NCI-H2029 (cell line): ENCODE data around the gene CRTC2.

Source experiments
- DNase-seq: peaks from one replicate; lab custom pipeline; 2025; lab: John Stamatoyannopoulos, UW

Gene CRTC2

GRCh38 chr1:153976819-153977249 is 18.4 kb upstream of the CRTC2 start:
- no peak for DNase-seq

DNA sequence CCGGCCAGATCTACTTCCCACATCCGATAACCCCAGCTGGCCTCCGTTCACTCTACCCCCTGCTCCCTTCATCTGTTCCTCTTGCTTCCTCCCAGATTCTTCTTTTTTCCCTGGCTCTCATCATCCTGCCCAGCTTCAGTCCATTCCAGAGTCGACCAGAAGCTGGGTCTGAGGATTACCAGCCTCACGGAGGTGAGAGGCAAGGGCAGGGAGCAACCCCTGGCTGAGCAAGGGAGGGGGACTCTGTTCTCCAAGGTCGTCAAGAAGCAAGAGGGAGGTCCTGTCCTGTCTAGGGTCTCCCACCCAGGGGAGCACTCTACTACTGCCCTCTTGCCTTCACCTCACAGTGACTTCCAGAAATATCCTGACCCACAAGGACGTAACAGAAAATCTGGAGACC is 15.1 kb upstream of the CRTC2 start:
- no peak for DNase-seq

GRCh38 chr1:153973071-153973470 is 14.7 kb upstream of the CRTC2 start:
- no peak for DNase-seq

DNA sequence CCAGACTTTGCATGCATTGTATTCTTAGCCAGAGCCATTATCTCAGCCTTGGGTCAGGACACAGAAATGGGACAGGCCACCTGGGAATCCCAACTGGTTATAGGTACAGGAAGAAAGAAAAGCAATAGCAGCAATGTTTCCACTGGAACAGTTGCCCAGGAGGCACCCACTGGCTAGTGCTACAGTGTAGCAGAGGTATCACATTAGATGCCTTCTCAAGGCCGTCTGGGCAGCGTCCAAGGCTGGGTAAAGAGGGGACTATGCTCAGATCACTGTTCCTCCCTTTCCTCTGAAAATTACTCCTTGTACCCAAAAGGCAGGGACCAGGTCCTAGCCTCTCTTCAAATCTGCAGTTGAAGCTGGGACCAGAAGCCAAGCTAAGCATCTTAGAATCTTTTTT is 11.9 kb upstream of the CRTC2 start:
- DNase-seq: no peak

GRCh38 chr1:153968972-153969371 is 10.6 kb upstream of the CRTC2 start:
- DNase-seq: no peak

GRCh38 chr1:153968408-153968807 is 10.0 kb upstream of the CRTC2 start:
- no peak for DNase-seq

DNA sequence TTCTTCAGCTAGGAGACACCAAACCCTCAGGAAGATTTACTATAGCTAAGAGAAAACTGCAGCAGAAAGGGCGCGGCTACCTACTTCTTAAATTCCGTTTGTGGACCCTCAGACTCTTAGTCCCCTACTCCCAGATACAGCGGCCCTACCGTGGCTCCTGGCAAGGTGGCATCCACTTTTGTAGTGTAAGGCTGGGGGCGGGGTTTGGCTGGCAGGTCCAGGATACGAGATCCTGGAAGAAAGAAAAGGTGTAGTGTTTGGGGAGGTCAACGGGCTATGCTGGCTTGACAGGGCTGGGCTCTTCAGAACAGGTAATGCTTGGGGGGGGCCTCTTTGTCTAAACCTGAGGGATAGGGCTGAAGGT is 9.6 kb upstream of the CRTC2 start:
- DNase-seq: peak; percentile 67

DNA sequence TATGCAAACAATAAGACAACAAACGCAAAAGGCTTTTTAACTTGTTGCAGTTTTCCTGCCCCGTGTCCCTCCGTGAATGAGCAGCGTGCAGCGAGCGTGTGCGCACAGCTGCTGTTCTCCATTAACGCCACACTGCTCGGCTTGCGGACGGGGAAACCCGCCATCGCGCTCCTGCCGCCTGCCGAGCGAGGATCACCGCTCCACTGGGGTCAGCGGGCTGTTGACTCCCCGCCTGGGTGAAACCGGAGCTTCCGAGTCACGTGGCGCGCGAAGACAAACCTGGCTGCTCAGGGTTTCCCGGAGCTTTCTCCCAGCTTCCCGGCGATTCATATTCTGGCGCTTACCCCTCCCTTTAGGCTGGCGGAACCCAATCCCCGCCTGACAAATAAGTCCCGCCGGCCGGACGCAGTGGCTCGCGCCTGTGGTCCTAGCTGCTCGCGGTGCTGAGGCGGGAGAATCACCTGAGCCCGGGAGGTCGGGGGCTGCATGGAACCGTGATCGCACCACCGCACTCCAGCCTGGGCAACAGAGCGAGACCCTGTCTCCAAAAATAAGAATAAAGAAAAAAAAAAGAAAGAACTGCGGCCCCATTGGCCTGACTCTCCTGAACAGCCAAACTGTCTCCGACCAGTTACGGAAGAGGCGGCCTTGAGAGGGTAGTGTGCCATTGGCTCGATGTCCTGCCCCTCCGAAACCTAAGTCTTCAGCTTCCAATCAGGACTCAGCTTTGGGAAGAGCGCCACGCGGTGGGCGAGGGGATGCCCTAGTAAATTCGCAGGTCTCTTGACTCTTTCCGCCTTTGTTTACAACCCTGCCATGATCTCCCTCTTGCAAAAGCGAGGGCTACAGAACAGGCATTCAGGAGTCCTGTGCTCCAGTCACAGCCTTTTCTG is 8.9 kb upstream of the CRTC2 start, which contains the start of gene CREB3L4:
Gene CREB3L4 (plus strand): TSS at position 796 of the 893 bp plus-strand sequence. CDS start 624 bp downstream, outside the sequence.
- DNase-seq: peak; percentile 96

- DNase-seq: no peak
Measured at GRCh38 chr1:153963850-153964331, 5.5 kb upstream of the CRTC2 start.

GRCh38 chr1:153963030-153963849 is 4.8 kb upstream of the CRTC2 start, which contains the start of gene SLC39A1:
Gene SLC39A1 (minus strand): TSS chr1:153963537. CDS start chr1:153962715, 822 bp downstream.
- DNase-seq: peak; percentile 96

DNA sequence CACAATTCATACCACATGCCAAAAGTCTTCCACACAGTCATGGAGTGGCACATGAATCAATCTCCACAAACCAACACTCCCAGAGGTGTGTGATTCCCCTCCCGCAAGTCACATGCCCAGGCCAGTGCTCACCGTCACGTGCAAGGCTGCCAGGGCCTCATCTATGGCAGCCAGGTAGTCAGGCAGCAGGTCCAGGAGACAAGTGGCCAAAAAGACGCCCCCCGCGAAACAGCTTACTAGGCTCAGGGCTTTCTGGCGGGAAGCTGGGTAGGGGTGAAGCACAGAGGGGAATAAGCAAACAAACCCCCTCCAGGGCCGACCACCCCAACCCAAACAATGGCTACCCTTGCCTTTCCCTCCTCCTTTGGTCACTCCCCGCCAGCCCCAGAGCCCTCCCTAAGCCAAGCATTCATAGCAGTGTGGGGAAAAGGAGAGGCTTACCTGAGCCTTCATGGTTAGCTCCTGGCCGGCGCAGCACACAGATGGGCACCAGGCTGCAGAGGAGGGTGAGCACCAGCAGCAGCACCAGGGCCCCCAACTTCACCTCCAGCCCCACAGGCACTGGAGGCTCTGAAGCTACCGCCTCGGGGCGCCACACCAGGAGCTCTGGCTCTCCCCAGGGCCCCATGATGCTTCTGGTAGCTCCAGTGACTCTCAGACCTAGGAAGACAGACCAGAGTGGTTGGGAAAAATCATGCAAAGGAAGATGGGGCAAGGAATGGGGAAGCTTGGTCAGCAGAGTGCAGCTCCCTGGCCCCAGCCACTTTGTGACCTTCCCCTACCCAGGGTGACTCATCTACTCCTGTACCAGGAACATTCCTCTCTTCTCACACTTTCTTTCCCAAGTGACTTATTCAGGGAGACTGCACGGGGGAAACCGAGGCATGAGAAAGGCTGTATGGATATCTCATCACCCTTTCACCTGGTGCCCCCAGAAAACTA is 3.9 kb upstream of the CRTC2 start:
- DNase-seq: no peak

DNA sequence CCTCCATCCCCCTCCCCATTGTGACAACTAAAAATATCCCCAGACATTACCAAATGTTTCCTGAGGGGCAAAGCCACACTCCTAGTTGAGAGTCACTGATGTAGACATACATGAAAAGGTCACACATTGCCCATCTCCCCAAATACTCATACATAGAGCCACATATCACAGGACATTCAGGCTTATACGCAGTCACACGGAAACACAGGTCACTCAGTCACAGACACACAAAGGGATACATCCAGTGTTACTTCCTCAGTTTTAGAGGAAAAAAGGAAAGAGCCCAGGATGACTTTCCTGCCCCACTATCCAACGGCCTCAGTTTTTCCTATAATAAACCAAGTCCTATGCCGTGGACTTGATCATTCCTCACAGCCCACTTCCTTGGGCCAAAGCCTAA is 3.0 kb upstream of the CRTC2 start:
- DNase-seq: no peak

DNA sequence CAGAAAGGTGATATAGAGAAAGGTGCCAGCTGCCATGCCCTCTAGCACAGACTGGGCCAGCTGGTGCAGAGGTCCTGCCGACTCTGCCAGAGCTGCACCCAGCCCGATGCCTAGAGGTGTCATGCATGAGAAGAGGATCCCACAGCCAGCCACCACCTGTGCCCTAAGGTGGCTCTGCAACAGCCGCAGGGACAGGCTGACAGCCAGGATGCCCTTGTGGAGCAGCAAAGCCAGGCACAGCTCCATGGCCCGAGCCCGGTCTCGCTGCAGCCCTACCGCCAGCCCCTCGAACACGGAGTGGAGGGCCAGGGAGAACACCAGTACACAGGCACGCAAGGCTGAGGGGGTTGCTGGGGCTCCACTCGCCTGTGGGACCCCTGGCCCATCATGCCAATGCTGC is 1.8 kb upstream of the CRTC2 start:
- no peak for DNase-seq

GRCh38 chr1:153959454-153959853 is 1.0 kb upstream of the CRTC2 start:
- no peak for DNase-seq

GRCh38 chr1:153958961-153959260 is 499 bp upstream of the CRTC2 start:
- DNase-seq: no peak

GRCh38 chr1:153957744-153958110 is 685 bp downstream of the CRTC2 start:
- DNase-seq: no peak

DNA sequence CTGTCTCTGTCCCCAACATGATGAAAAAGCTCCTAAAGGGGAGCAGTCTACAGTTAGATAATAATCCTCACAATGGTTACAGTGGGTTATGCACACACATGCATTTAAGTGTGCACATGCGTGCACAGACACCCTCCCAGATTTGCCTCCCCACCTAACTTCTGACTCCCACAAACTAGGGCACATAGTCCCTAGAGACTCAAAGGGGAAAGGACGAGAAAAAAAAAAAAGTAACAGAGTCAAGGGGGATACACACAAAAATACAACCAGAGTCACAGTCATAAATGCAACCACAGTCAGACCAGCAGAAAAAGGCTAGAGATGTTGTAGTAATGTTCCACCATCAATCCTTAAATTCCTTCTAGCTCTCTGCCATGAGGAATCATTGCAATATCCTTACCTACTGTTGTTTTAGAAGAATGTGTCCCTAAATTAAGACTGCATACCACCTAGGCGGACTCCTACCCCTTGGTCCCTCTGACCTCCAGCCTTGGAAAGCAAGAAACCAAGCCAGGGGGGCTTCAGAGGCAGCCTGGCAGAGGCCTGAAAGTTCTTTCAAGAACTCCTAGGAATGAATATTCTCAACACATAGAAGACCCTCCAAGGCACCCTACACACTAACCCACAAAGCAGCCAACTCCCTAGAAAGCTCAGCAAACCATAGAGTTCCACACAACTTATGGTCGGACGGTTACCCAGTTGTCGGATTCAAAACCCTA is 1.3 kb downstream of the CRTC2 start:
- DNase-seq: no peak

DNA sequence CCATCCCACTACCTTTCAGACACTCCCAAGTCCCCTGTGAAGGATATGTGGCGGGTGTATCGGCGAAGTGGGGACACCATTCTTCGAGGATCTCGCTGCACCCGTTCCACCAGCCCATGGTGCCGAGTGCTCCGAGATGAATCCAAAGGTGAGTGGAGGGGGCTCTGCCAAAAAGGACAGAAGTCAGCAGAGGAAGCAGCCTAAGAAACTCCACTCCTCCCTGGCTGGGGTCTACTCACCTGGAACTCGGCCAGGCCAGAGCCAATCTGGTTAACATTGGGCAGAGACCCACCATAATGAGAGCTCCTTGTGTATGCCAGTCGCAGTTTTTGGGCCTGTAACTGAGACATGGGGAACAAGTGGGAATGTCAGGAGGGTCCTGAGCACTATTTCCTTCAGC is 3.6 kb downstream of the CRTC2 start:
- DNase-seq: no peak

DNA sequence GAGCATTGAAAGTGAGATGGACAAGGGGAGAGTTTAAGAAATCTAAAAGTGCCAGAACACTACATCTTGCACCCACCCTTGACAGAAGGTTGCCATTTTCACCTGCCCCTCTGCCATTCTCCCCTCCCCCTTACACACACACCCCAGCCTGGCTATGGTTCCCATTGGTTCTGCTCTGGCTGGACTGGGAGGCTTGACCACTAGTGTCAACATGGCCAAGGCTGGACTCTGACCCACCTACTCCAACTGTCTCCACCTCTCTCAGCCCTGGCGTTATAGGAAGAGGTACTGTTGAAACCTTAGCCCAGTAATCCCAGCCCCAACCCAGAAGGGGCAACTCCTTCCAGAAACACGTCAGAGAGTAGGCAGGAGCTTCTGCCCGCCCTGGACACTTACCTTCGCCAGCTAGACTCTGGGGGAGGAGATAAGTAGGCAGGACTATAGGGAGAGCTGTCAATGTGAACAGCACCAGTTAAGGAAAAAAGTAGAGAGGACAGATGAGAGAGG is 4.5 kb downstream of the CRTC2 start:
- DNase-seq: no peak

GRCh38 chr1:153951801-153952200 is 6.6 kb downstream of the CRTC2 start:
- DNase-seq: no peak

- no peak for DNase-seq
Measured at GRCh38 chr1:153951183-153951582, 7.2 kb downstream of the CRTC2 start.
